Activated CD4-positive, alpha-beta memory T cell treated with anti-CD3 and anti-CD28 coated beads, Interleukin-2, amount 10 ng/mL, durations not matched to agents 7 days and 5 days (primary cell): ENCODE data around the gene MYO1D. TPM values are rescaled to one million over a fixed set of nuclear protein-coding genes. Genes with fewer than 3 reads are reported as not detected.
A peak's percentile ranks its signal among the peaks of the same experiment; 100 is the strongest.

ENCODE experiments used
- CTCF ChIA-PET: fragments of 350-600 bp; sonication (Branson Sonifier 250); formaldehyde crosslinking; loops from one replicate; lab custom pipeline; 2021; ENCODE audit warnings: antibody characterized with exemption, inconsistent platforms; lab: Charles Lee
- POLR2A ChIA-PET: fragments of 350-600 bp; sonication (Branson Sonifier 250); formaldehyde crosslinking; loops from one replicate; lab custom pipeline; 2021; ENCODE audit warnings: antibody characterized with exemption; lab: Charles Lee
- DNase-seq: peaks from one replicate; pipeline ENCODE4 v3.0.0-alpha.2; 2020
- H3K27ac Mint-ChIP-seq: one replicate; pipeline ENCODE4 v1.8.0; 2021; ENCODE audit warnings: mild to moderate bottlenecking, mixed read lengths
- H3K27me3 Mint-ChIP-seq: one replicate; pipeline ENCODE4 v1.8.0; 2021; ENCODE audit warnings: mixed read lengths
- H3K36me3 Mint-ChIP-seq: one replicate; pipeline ENCODE4 v1.8.0; 2021; ENCODE audit warnings: low read depth, mixed read lengths
- H3K4me1 Mint-ChIP-seq: one replicate; pipeline ENCODE4 v1.8.0; 2021; ENCODE audit warnings: mixed read lengths
- H3K4me3 Mint-ChIP-seq: one replicate; pipeline ENCODE4 v1.8.0; 2021; ENCODE audit warnings: mild to moderate bottlenecking, mixed read lengths
- H3K9me3 Mint-ChIP-seq: one replicate; pipeline ENCODE4 v1.8.0; 2021; ENCODE audit warnings: mixed read lengths
- total RNA-seq, 2 experiments: library from RNA; stranded (reverse); gene quantifications; one replicate each; pipeline ENCODE4 v1.2.3, GENCODE V29; 2021

The MYO1D gene
- total RNA-seq, 2 experiments from 2014 or later, result 8.3 to 11.1 TPM

DNA sequence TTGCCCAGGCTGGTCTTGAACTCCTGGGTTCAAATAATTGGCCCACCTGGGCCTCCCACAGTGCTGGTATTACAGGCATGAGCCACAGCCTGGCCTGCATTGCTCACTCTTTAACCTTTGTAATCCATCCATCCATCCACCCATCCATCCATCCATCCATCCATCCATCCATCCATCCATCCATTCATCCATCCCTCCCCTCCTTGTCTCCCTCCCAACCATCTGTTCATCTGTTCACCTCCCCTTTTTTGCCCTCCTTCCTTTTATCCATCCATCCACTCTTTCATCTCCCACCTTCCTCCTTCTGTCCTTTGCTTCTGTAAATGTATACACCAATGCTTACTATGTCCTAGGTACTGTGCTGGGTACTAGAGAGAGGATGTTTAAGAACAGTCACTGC is 324.6 kb downstream of the MYO1D start:
- peaks cover 57% of the 10 kb centered on the region for H3K4me1 Mint-ChIP-seq
- no peaks in the 10 kb centered on the region for H3K36me3 Mint-ChIP-seq
- ChIA-PET CTCF (no interaction called here), POLR2A (interaction anchor here (1.6 to 1.9 kb wide), 2 partner anchors 29 to 107 kb away, joined by 3 to 14 read pairs; no protein-coding TSS in a partner anchor)
- H3K9me3 Mint-ChIP-seq, result no peaks in the 10 kb centered on the region
- DNase-seq, result no peak
- H3K27me3 Mint-ChIP-seq, result no peaks in the 10 kb centered on the region
- H3K4me3 Mint-ChIP-seq, result no peak overlapping the region
- no peak overlapping the region for H3K27ac Mint-ChIP-seq

- ChIA-PET CTCF (interaction anchor here (0.7 to 2.1 kb wide), 2 partner anchors 28 to 114 kb away, joined by 3 to 8 read pairs; no protein-coding TSS in a partner anchor), POLR2A (interaction anchor here (0.6 to 1.9 kb wide), 7 partner anchors 10 to 106 kb away, joined by 3 to 14 read pairs (median 3); partner anchors contain the start of gene CDK5R1)
- H3K27me3 Mint-ChIP-seq, result no peaks in the 10 kb centered on the region
- no peaks in the 10 kb centered on the region for H3K9me3 Mint-ChIP-seq
- H3K27ac Mint-ChIP-seq, result peak overlapping the region; percentile 84
- H3K36me3 Mint-ChIP-seq, result no peaks in the 10 kb centered on the region
- H3K4me3 Mint-ChIP-seq, result peak overlapping the region; percentile 16
- peaks cover 54% of the 10 kb centered on the region for H3K4me1 Mint-ChIP-seq
- peak; percentile 37 for DNase-seq
These were observed 325.6 kb downstream of the MYO1D start for GRCh38 chr17:32551186-32551955.

DNA sequence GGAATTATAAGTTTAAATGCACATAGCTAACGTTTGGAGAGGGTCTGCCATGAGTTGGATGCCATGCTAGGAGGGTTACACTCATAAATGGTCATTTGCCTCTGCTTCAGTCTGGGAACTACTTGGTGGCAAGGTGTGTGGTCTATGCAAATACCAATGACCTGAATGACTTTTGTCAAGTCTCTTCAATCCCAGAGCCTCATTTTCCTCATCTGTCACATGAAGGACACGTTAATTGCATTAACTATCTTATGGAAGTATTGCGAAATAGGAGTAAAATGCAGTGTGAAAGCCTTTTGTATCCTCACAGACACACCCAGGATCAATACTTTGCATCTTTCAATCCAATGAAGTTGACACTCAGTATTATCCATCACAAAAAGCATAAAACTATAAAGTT is 327.4 kb downstream of the MYO1D start:
- no peaks in the 10 kb centered on the region for H3K36me3 Mint-ChIP-seq
- no peak overlapping the region for H3K27ac Mint-ChIP-seq
- no peak for DNase-seq
- no peaks in the 10 kb centered on the region for H3K27me3 Mint-ChIP-seq
- peaks cover 43% of the 10 kb centered on the region for H3K4me1 Mint-ChIP-seq
- CTCF ChIA-PET, result interaction anchor here (0.9 to 2.1 kb wide), 2 partner anchors 26 to 88 kb away, joined by 3 to 8 read pairs; no protein-coding TSS in a partner anchor
- H3K4me3 Mint-ChIP-seq, result no peak overlapping the region
- H3K9me3 Mint-ChIP-seq, result no peaks in the 10 kb centered on the region
- POLR2A ChIA-PET, result no interaction called here

GRCh38 chr17:32546031-32546444 is 330.9 kb downstream of the MYO1D start:
- POLR2A ChIA-PET, result no interaction called here
- H3K4me1 Mint-ChIP-seq, result peaks cover 12% of the 10 kb centered on the region
- H3K27me3 Mint-ChIP-seq, result no peaks in the 10 kb centered on the region

DNA sequence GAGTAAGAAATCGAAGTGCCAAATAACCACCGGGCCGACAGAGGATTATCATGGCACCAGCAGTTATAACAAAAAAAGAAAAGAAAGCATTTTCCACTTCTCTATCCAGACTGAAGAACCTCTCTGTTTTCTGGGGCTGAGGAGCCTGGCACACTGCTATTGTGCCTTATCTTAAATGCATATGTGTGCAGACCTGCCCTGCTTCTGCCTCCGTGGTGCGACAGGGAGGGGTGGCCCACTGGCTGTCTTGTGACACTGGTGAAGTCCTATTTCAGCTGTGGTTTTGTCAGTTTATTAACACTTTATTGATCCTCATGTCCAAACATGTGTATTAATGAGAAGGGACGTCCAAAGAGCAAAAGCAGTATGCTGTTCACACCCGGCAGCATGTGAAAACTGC is 334.7 kb downstream of the MYO1D start:
- no peak for DNase-seq
- H3K36me3 Mint-ChIP-seq, result no peaks in the 10 kb centered on the region
- POLR2A ChIA-PET, result no interaction called here
- no peak overlapping the region for H3K27ac Mint-ChIP-seq
- CTCF ChIA-PET, result interaction anchor here (0.6 kb wide), 1 partner anchor 1674 kb away, joined by 4 read pairs; no protein-coding TSS in a partner anchor
- H3K9me3 Mint-ChIP-seq, result no peaks in the 10 kb centered on the region
- H3K27me3 Mint-ChIP-seq, result no peaks in the 10 kb centered on the region
- H3K4me1 Mint-ChIP-seq, result peaks cover 3% of the 10 kb centered on the region
- no peak overlapping the region for H3K4me3 Mint-ChIP-seq

More at GRCh38 chr17:32546031-32546444, 330.9 kb downstream of the MYO1D start:
- Mint-ChIP-seq H3K4me3 (no peak overlapping the region), H3K9me3 (no peaks in the 10 kb centered on the region), H3K36me3 (no peaks in the 10 kb centered on the region), H3K27ac (no peak overlapping the region)
- CTCF ChIA-PET, result no interaction called here
- no peak for DNase-seq

DNA sequence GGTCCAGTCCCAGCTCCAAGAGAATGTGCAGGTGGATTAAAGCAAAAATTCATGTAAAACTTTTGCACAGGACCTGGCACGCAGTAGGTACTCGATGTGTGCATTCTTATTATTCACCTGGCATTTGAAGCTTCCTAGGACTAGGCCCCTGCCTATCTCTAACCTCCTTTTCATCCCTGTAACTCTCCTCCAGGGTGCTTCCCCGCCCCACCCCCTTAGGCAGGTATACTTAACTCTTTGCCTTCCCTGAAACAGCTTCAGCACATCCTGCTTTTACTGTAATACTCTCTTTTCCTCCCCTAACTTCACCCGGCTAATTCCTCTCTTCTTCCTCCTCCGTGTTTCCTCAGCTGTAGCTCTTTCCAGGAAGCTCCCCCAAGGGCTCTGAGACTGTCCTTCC is 335.3 kb downstream of the MYO1D start:
- peaks cover 8% of the 10 kb centered on the region for H3K4me1 Mint-ChIP-seq
- CTCF ChIA-PET, result interaction anchor here (0.6 kb wide), 1 partner anchor 1673 kb away, joined by 4 read pairs; no protein-coding TSS in a partner anchor
- POLR2A ChIA-PET, result interaction anchor here (0.6 to 1.0 kb wide), 2 partner anchors 9 to 16 kb away, joined by 3 read pairs; no protein-coding TSS in a partner anchor
- H3K27ac Mint-ChIP-seq, result no peak overlapping the region
- H3K36me3 Mint-ChIP-seq, result no peaks in the 10 kb centered on the region
- DNase-seq, result no peak
- H3K4me3 Mint-ChIP-seq, result no peak overlapping the region
- H3K27me3 Mint-ChIP-seq, result no peaks in the 10 kb centered on the region
- H3K9me3 Mint-ChIP-seq, result no peaks in the 10 kb centered on the region

DNA sequence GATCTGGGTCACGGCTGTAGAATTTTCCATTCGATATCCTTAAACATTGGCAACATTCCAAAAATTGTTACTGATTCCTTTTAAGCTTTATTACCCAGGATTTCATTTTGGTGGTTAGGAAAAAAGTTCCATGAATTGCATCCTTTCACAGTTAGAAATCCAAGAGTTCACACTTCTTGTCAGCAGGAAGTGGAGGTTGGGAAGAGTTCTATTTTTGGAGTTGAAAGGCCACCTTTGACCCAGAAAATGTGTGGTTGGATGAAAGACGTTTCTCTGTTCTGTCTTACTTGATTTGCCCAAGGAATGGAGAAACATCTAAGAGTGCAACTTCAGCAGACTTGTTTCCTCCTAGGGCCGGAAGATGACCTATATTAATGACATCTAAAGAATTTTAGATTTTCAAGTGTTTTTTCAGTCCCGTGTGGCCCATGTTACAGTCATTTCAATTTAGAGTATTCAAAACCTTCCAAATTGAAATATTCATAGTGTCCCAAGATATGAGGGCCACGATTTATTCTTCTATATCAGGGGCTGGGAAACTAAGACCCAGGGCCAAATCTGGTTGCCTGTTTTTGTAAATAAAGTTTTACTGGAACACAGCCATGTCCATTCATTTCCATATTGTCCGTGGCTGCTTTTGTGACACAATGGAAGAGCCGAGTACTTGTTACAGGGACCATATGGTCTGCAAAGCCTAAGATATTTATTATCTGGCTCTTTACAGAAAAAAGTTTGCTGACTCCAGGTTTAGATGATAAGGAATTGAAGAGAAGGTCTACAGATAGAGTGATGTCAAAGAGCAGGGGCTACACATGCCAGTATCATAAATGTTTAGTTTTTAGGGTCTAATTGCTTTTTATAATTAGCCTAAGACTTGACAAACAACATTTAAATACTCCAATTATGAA is 339.9 kb downstream of the MYO1D start:
- H3K27ac Mint-ChIP-seq, result no peak overlapping the region
- peaks cover 8% of the 10 kb centered on the region for H3K4me1 Mint-ChIP-seq
- H3K9me3 Mint-ChIP-seq, result no peaks in the 10 kb centered on the region
- no peaks in the 10 kb centered on the region for H3K36me3 Mint-ChIP-seq
- H3K4me3 Mint-ChIP-seq, result no peak overlapping the region
- DNase-seq, result no peak
- ChIA-PET POLR2A (no interaction called here), CTCF (no interaction called here)
- H3K27me3 Mint-ChIP-seq, result peaks cover 5% of the 10 kb centered on the region

GRCh38 chr17:32533296-32533695 is 343.6 kb downstream of the MYO1D start:
- ChIA-PET POLR2A (no interaction called here), CTCF (interaction anchor here (1.2 kb wide), 1 partner anchor 9 kb away, joined by 3 read pairs; no protein-coding TSS in a partner anchor)
- peaks cover 5% of the 10 kb centered on the region for H3K27me3 Mint-ChIP-seq

GRCh38 chr17:32529604-32530003 is 347.3 kb downstream of the MYO1D start:
- POLR2A ChIA-PET, result interaction anchor here (0.9 to 1.9 kb wide), 2 partner anchors 21 to 26 kb away, joined by 3 to 5 read pairs; no protein-coding TSS in a partner anchor
- CTCF ChIA-PET, result interaction anchor here (1.1 kb wide), 1 partner anchor 69 kb away, joined by 3 read pairs; no protein-coding TSS in a partner anchor
- peaks cover 35% of the 10 kb centered on the region for H3K4me1 Mint-ChIP-seq
- H3K27me3 Mint-ChIP-seq, result peaks cover 12% of the 10 kb centered on the region
- DNase-seq, result no peak
- H3K9me3 Mint-ChIP-seq, result no peaks in the 10 kb centered on the region
- H3K27ac Mint-ChIP-seq, result no peak overlapping the region
- H3K4me3 Mint-ChIP-seq, result no peak overlapping the region
- peaks cover 4% of the 10 kb centered on the region for H3K36me3 Mint-ChIP-seq

More at GRCh38 chr17:32533296-32533695, 343.6 kb downstream of the MYO1D start:
- no peak for DNase-seq
- no peaks in the 10 kb centered on the region for H3K9me3 Mint-ChIP-seq
- no peak overlapping the region for H3K27ac Mint-ChIP-seq
- no peaks in the 10 kb centered on the region for H3K36me3 Mint-ChIP-seq
- H3K4me3 Mint-ChIP-seq, result no peak overlapping the region
- peaks cover 21% of the 10 kb centered on the region for H3K4me1 Mint-ChIP-seq

- DNase-seq, result no peak
- Mint-ChIP-seq H3K4me3 (peak overlapping the region; percentile 1), H3K27ac (peak overlapping the region; percentile 44), H3K9me3 (no peaks in the 10 kb centered on the region), H3K36me3 (peaks cover 4% of the 10 kb centered on the region), H3K27me3 (peaks cover 12% of the 10 kb centered on the region), H3K4me1 (peaks cover 40% of the 10 kb centered on the region)
- ChIA-PET CTCF (interaction anchor here (1.1 kb wide), 1 partner anchor 68 kb away, joined by 3 read pairs; no protein-coding TSS in a partner anchor), POLR2A (interaction anchor here (0.9 to 1.9 kb wide), 2 partner anchors 22 to 25 kb away, joined by 3 to 5 read pairs; no protein-coding TSS in a partner anchor)
These were observed 348.1 kb downstream of the MYO1D start for GRCh38 chr17:32528825-32529224.

DNA sequence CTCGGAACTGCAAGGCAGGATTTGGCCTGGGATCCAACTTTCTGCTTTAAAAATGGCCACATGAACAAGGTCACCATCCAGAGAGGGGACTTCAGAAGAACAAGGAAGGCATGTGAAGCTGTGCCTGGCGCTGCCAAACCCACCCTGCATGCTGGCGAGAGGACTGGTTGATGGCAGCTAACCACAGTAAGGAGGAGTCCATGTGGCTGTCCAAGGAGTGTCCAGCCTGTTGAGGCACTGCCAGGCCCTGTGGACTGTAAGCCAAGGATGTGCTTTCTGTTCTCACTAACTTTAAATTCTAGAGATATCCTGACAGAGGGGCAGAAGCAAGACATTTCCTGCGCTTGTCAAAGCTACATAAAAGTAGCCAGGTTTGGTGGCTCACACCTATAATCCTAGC is 349.8 kb downstream of the MYO1D start:
- H3K4me3 Mint-ChIP-seq, result no peak overlapping the region
- ChIA-PET POLR2A (interaction anchor here (1.3 kb wide), 1 partner anchor 9 kb away, joined by 4 read pairs; no protein-coding TSS in a partner anchor), CTCF (interaction anchor here (0.7 to 1.2 kb wide), 3 partner anchors 43 to 349 kb away, joined by 3 to 4 read pairs (median 3); no protein-coding TSS in a partner anchor)
- peaks cover 55% of the 10 kb centered on the region for H3K4me1 Mint-ChIP-seq
- H3K27me3 Mint-ChIP-seq, result peaks cover 7% of the 10 kb centered on the region
- peaks cover 4% of the 10 kb centered on the region for H3K36me3 Mint-ChIP-seq
- H3K27ac Mint-ChIP-seq, result no peak overlapping the region
- DNase-seq, result no peak
- no peaks in the 10 kb centered on the region for H3K9me3 Mint-ChIP-seq

DNA sequence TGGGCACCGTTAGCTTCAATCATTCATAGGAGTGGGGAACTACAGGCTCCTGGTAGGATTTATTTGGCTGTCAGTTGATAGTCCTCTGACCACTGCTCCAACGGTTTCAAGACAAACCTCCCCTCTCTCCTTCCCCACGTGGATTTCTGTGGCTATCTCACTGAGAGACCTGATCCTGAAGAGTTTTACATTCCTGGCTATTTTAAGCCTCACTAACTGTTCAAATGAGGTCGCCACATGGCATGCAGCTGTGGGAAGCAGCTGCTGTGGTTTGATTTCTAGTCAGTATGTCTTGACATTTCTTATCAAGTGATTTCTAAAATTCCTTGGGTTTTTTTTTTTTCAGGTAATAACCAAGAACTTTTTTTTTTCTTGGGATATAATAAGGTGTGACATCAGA is 351.8 kb downstream of the MYO1D start:
- peaks cover 71% of the 10 kb centered on the region for H3K4me1 Mint-ChIP-seq
- POLR2A ChIA-PET, result interaction anchor here (0.9 to 3.4 kb wide), 5 partner anchors 14 to 38 kb away, joined by 3 to 36 read pairs (median 8); partner anchors contain the start of gene CDK5R1

More for the DNA sequence above, 351.8 kb downstream of the MYO1D start:
- no peak for DNase-seq
- no peak overlapping the region for H3K4me3 Mint-ChIP-seq
- H3K27ac Mint-ChIP-seq, result no peak overlapping the region
- H3K27me3 Mint-ChIP-seq, result peaks cover 7% of the 10 kb centered on the region
- H3K36me3 Mint-ChIP-seq, result peaks cover 4% of the 10 kb centered on the region
- CTCF ChIA-PET, result interaction anchor here (1.1 kb wide), 1 partner anchor 83 kb away, joined by 3 read pairs; no protein-coding TSS in a partner anchor
- no peaks in the 10 kb centered on the region for H3K9me3 Mint-ChIP-seq
